GM12892 (cell line): ENCODE data around the gene HSBP1. TPM values are rescaled to one million over a fixed set of nuclear protein-coding genes. Genes with fewer than 3 reads are reported as not detected.
A peak's percentile ranks its signal among the peaks of the same experiment; 100 is the strongest.

ENCODE experiments used
- DNase-seq: peaks from one replicate; pipeline ENCODE4 v3.0.0; 2011; ENCODE audit not compliant: insufficient read length
- FAIRE-seq: peaks from 2 replicates; lab custom pipeline; 2011; peaks lifted over from hg19 to GRCh38; lab: Jason Lieb, UNC
- POLR2A ChIP-seq: IDR thresholded peaks from 2 replicates; pipeline ENCODE4 v1.6.1; 2011; ENCODE audit warnings: low read depth, low read length, control low read depth
- POLR2AphosphoS5 ChIP-seq: IDR thresholded peaks from 2 replicates; pipeline ENCODE4 v1.6.1; 2011; ENCODE audit warnings: low read depth, low read length, control low read depth
- TAF1 ChIP-seq: IDR thresholded peaks from 2 replicates; pipeline ENCODE4 v1.6.1; 2011; ENCODE audit warnings: low read depth, mild to moderate bottlenecking, control low read depth, low read length, borderline replicate concordance
- polyA plus RNA-seq: library from polyadenylated mRNA; unstranded; fragments of >200 nt; gene quantifications from one replicate; pipeline ENCODE4 v1.2.1, GENCODE V29; 2012; ENCODE audit warnings: missing spikeins, inconsistent platforms; ENCODE audit not compliant: missing spikeins

HSBP1 gene
- polyA plus RNA-seq = 96.8 TPM

DNA sequence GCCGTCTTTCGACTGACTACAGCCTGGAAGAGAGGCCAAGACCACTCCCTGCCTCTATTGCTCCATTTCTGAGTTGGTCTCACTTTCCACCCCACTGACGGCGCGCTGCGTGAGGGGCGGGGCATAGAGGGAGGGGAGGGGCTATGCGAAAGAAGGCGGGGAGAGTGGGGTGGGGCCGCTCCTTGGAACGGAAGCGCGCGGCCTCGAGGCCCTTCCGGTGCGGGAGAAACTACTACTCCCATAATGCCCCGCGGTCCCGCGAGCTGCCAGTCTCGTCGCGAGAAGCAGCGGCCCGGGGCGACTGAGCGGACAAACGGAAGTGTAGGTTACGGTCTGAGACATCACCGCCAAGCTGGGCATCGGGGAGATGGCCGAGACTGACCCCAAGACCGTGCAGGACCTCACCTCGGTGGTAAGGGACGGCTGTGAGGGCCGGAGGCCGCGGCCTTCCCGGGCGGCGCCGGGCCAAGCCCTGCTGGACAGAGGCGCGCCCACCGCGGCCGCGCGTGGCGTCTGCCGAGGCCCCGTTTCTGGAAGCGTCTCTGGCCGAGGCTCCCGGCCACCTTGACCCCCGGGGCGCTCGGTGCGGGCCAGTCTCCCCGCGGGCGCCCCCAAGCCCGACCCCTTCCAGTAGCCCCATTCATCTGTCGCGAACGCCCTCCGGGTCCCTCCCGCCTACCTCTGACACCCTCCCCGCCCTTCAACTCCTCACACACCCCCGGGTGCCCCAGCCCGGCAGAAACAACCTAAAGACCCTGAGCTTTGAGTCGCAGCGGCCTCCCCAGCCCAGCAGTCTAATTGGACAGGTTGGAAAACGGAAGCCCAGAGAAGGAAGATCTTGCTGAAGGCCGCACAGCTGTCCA, at the start of gene HSBP1:
Gene HSBP1, plus strand, starts transcription at position 269 of the 863 bp plus-strand sequence. Its CDS starts 99 bp downstream, at position 368.
- peak; percentile 82 for FAIRE-seq
- TF ChIP-seq POLR2A = peak; percentile 83
- no peak for TF ChIP-seq TAF1
- peak; percentile 67; the same call in 1 of the 2 replicates for TF ChIP-seq POLR2AphosphoS5
- DNase-seq = peak; percentile 93

DNA sequence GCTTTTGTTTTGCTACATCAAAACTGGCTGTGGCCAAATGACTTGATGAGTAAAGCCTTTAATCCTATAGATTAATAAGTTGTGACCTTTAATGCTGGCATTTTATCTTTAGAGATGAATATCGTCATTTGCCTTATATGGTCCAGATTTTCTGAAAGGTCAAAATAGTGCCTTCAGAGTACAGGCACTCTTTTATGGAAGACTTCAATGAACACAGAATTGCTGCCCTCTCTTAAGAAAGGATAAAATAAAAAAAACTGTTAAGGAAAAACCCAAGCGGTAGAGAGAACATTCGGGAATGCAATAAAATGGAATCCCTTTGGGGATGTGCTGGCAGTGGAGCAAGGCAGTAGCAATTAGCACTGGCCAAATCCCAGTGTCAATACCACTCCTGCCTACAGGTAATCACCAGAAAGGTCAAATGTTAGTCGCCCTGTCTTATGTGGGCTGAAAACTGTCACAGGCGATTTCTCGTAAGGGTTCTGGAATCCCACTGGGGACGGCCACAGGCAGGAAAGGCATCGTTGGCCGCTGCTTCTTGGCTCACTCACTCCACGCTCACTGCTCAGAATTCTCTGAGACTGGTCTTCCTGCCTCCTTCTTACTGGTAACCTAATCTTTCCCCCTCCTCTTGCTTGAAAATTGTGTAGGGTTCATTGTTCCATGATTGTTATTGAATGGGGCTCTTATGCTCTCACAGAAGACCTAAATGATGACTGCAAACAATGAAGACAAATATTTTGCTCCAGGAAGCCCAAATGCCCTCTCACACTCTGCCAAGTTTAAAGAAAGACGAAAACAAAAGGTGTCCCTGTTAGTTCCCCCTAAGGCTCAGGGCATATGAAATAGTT, 45.4 kb upstream of the HSBP1 start:
- FAIRE-seq = no peak
- TF ChIP-seq POLR2A (no peak), POLR2AphosphoS5 (no peak), TAF1 (no peak)
- no peak for DNase-seq

DNA sequence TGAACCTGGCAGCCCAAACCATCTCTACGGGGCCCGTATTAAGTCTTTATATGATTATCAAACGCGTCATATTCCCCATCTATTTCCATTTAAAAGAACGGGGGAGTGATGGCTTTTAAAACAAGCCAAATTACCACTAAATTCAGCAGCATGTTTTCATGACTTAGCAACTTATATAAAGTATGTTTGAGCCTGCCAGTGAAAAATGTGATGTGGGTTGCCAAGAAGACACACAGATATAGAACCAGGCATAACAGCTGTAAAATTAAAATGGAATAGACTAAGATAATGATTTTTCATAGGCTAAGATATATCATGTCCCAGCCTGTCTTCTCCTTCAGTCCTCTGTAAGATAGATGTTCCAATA, 44.8 kb upstream of the HSBP1 start:
- DNase-seq = no peak
- no peak for FAIRE-seq
- TF ChIP-seq POLR2A = no peak
- no peak for TF ChIP-seq TAF1
- TF ChIP-seq POLR2AphosphoS5 = no peak

DNA sequence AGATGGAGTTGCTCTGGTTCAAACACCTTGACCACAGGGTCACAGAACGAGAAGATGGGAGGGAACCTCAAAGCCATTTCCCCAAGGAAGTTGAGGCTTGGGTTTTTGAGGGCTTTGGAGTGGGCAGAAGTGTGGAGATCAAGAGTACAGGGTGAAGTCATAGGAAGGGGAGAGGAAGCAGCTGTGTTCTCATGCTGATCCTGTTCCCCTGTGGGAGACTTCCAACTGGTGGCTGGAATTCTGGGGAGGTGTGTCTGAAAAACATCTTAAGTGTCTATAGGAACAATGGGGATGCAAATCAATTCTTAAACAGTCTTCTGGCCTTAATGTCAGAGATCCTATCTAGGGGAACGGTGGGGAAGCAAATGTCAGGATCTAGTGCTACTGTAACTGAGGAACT, 38.8 kb upstream of the HSBP1 start:
- no peak for TF ChIP-seq TAF1
- FAIRE-seq (no peak), DNase-seq (no peak)

DNA sequence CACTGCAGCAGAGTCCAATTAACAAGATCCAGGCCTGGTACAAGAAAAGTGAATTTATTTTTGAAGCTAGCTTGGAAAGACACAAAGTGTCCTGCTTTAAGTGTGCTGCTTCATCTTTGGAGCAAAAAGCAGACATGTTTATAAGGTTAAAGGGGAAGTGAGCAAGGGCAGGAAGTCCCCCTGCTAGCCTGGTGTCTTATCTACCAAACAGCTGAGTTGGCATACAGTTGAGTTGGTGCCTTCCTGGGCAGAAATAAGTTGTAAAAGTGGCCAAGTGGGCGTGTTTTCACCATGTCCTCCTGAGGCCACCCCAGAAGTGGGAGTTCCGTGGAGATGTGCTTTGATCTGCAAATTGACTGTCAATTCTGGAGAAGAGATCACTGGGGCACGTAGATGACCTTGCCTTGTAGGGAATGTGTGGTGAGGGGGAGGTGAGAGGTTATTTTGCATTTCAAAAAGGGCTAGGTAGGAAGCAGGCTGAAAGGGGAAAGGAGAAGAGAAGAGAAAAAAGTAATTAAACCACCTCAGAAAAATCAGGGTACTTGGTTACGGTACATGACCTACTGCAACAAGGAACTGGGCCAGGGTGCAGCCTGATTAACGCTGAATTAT, 38.3 kb upstream of the HSBP1 start:
- no peak for DNase-seq
- no peak for FAIRE-seq
- TF ChIP-seq TAF1 (no peak), POLR2AphosphoS5 (no peak), POLR2A (no peak)

DNA sequence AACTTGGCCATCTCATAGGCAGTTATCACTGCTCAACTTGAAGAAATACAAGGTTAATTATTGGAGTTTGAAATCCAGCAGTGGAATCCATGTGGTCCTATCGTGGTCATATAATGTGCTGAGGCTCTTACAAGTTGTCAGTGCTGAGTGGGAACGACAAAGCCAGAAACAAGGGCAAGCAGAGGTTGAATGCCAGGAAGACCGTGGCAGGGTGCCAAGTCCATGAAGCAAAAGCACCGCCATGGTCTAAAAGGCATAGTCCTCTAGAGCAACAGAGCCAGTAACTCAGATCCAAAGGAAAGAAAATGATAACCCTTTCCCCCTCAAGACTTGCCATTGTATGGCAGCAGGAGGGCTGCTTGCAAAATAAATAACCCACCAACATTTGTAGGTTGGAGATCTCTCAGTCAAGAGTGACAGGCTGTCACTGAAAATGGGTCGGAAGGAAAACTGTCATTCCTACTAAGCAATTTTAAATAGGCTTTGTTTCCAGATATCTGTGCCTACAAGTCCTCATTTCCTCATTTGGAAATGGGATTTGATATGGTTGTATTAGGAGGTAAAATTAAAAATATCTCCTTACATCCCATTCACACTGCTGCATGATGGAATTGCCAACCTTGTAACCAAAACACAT, 36.4 kb upstream of the HSBP1 start:
- TF ChIP-seq POLR2A (no peak), TAF1 (no peak), POLR2AphosphoS5 (no peak)
- FAIRE-seq (no peak), DNase-seq (no peak)

DNA sequence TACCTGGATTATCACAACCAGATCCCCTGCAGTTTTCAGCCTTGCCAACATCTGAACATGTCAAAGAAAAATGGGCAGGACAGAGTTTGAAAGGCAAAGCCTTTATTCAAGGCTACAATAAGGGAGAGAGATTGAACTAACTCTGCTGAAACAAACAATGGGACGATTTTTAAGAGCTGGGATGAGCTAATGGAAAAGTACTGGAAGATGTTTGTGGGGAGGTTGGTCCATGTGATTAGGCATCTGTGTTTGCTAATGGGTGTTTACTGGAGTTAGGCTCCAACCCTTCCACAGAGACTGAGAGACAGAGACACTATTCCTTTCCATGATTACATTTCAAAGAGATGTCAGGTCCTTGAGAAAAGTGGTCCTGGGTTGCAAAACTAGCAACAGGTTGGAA, 35.0 kb upstream of the HSBP1 start:
- TF ChIP-seq POLR2AphosphoS5 = no peak
- no peak for TF ChIP-seq POLR2A
- no peak for TF ChIP-seq TAF1

DNA sequence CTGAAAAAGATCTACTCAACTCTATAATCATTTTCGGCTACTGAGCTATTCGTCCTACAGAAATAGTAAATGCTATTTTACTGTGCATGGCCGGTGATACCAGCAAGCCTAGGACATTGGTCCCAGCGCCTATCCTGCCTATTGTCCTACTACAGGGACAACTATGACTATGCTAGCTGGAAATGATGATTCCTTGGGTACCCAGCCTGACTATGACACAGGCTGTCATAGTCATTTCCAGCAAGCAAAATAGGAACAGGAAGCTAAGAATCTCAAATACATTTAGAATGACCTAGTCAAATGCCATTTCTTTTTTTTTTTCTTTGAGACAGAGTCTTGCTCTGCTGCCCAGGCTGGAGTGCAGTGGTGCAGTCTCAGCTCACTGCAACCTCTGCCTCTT, 33.7 kb upstream of the HSBP1 start:
- FAIRE-seq = no peak
- DNase-seq = no peak
- TF ChIP-seq POLR2A (no peak), TAF1 (no peak), POLR2AphosphoS5 (no peak)

More for the DNA sequence above, 35.0 kb upstream of the HSBP1 start:
- DNase-seq (no peak), FAIRE-seq (no peak)

DNA sequence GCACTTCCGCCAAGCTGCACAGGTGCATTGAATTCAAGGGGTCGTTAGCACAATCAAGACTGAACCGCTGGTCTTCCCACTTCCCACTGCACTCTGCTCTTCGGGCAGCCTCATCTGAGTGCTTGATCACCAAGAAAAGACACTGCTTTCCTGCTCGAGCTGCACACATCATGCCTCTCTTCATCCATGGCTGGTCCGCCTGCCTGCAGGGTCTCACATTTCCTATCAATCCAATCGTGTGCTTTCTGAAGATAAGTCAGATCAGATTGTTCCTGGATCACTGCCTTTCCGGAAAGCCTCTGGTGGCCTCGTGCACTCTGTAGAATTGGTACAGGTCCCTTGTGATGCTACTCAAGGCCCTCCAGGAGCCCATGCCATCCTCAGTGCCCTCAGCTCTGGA, 30.8 kb upstream of the HSBP1 start:
- no peak for FAIRE-seq
- TF ChIP-seq TAF1 = no peak
- no peak for TF ChIP-seq POLR2A
- no peak for TF ChIP-seq POLR2AphosphoS5
- no peak for DNase-seq

DNA sequence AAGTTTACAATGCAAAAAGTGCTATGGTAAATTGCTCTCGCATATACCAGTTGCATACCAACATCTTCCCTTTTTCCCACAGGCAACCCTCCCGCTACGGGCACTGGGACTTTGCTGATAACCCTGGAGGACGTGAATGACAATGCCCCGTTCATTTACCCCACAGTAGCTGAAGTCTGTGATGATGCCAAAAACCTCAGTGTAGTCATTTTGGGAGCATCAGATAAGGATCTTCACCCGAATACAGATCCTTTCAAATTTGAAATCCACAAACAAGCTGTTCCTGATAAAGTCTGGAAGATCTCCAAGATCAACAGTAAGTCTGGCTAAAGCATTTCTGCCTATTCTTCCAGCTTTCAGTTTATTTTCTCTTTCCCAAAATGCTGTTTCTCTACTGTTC, 27.9 kb upstream of the HSBP1 start:
- DNase-seq = no peak
- FAIRE-seq = no peak
- TF ChIP-seq POLR2AphosphoS5 = no peak
- no peak for TF ChIP-seq POLR2A
- TF ChIP-seq TAF1 = no peak

DNA sequence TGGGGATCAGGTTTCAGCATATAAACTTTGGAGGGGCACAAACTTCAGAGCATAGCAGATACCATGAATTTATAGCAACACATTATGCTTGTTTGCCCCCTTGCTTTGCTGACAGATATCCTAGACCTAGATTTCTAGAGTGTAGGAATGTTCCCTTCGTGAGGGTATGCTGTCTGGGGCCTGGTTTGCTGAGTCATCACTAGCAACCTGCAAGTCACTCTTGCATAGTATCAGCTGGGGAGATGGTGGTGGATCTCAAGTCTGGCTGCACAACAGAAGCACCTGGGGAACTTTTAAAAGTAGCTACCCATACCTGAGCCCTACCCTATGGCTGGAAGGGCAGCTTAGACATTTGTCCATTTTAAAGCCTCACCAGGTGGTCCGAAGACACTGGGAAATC, 22.3 kb upstream of the HSBP1 start:
- FAIRE-seq = no peak
- TF ChIP-seq TAF1 (no peak), POLR2AphosphoS5 (no peak), POLR2A (no peak)
- no peak for DNase-seq
